ENCODE results near the gene BABAM2. TPM values are rescaled to one million over a fixed set of nuclear protein-coding genes. Genes with fewer than 3 reads are reported as not detected.

Gene BABAM2
- total RNA-seq, 3 donors from 2014 or later = 34.8 to 42.4 (median 41.3) TPM

DNA sequence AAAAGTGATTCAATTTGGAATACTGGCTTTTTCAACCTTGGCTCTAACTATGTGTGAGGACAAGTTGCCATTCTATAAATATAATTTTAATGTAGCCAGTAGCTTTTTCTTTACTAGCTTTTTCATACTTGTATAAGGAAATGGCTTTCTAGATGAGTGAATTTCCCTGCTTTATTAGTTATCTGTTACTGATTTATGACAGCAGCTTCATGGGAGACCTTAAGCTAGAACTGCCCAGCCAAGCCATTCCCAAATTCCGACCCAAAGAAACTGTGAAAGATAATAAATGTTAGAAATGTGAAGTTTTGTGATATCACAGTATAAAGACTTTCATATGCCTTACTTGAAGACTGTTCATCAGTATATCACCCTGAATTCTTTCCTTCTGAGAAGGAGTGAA is 32.3 kb downstream of the BABAM2 start:
- DNase-seq = no peak
- H3K4me1 ChIP-seq (ENCODE audit: low read depth) = peaks cover 17% of the 10 kb centered on the region
- intact Hi-C loops (cut with DNase I, micrococcal nuclease) = no loop called here

GRCh38 chr2:27925766-27926472 is 35.4 kb downstream of the BABAM2 start:
- ATAC-seq = no peak
- Histone ChIP-seq H3K4me3 (no peak overlapping the region), H3K9me3 (no peaks in the 10 kb centered on the region), H3K4me1 (ENCODE audit: low read depth) (peaks cover 20% of the 10 kb centered on the region), H3K36me3 (ENCODE audit: low read depth) (no peaks in the 10 kb centered on the region)
- TF ChIP-seq CTCF (IDR thresholded peaks at IDR 0.05) = no peak
- DNase-seq = no peak
- intact Hi-C loops (cut with DNase I, micrococcal nuclease) = no loop called here

More for the DNA sequence above, 32.3 kb downstream of the BABAM2 start:
- Histone ChIP-seq H3K9me3 (no peaks in the 10 kb centered on the region), H3K36me3 (ENCODE audit: low read depth) (no peaks in the 10 kb centered on the region), H3K4me3 (no peak overlapping the region)
- no peak for TF ChIP-seq CTCF (IDR thresholded peaks at IDR 0.05)
- no peak for ATAC-seq

- intact Hi-C loops (cut with DNase I, micrococcal nuclease) = no loop called here
- Histone ChIP-seq H3K9me3 (no peaks in the 10 kb centered on the region), H3K4me1 (ENCODE audit: low read depth) (peaks cover 14% of the 10 kb centered on the region), H3K36me3 (ENCODE audit: low read depth) (no peaks in the 10 kb centered on the region), H3K4me3 (no peak overlapping the region)
- peak; percentile 44 to 55 (median 50) for DNase-seq
- peak; percentile 89 for ATAC-seq
- no peak for TF ChIP-seq CTCF (IDR thresholded peaks at IDR 0.05)
These were observed 39.5 kb downstream of the BABAM2 start for GRCh38 chr2:27929916-27930486.

DNA sequence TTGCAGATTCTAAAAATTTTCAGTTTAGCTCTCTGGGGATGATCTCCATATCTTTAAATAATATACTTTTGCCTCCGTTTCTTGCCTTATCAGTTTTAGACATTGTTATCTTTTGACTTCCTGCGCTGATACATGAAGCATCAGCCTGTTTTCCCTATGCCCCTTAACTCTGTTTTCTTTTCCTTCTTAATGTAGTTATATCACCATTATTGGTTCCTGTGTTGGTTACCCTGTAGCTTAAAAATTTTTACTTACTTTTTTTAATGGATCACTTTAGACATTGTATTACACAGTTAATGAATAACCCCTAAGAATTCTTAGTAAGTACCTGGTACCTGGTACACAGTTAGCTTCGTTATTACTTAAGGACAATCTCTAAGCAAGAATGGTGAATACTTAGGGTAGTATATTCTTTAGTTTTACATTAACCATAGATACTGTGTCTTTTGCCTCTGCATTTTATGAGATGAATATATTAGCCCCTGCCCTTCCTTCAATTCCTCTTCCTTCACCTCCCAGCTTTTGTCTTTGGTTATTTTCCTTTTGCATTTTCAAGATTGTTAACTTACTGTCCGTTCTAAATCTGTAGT is 40.9 kb downstream of the BABAM2 start:
- H3K9me3 ChIP-seq = no peaks in the 10 kb centered on the region
- H3K4me3 ChIP-seq = no peak overlapping the region
- H3K4me1 ChIP-seq (ENCODE audit: low read depth) = peaks cover 14% of the 10 kb centered on the region
- no peaks in the 10 kb centered on the region for H3K36me3 ChIP-seq (ENCODE audit: low read depth)
- intact Hi-C loops (cut with DNase I, micrococcal nuclease) = no loop called here
- TF ChIP-seq CTCF (IDR thresholded peaks at IDR 0.05) = no peak
- DNase-seq = no peak
- ATAC-seq = peak; percentile 47

DNA sequence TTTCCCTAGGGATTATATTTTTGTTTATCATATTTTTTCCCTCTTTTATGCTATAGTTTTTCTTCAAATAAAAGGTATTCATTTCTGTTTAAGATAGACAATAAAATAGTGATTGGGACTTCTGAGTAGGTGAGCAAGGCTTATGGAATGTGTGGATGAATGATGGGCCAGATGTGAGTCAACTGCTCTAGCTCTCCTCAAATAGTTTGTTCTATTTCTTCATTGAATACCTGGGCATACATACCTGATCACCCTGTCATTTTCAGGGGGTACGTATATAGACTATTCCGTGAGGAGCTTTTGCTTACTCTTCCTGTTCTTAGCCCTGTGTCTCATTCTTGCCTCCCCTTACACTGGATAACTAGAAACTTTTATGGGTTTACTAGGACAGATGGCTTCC is 41.9 kb downstream of the BABAM2 start:
- Histone ChIP-seq H3K4me3 (no peak overlapping the region), H3K4me1 (ENCODE audit: low read depth) (peaks cover 14% of the 10 kb centered on the region), H3K9me3 (no peaks in the 10 kb centered on the region), H3K36me3 (ENCODE audit: low read depth) (no peaks in the 10 kb centered on the region)
- intact Hi-C loops (cut with DNase I, micrococcal nuclease) = no loop called here
- no peak for DNase-seq
- TF ChIP-seq CTCF (IDR thresholded peaks at IDR 0.05) = no peak
- ATAC-seq = no peak

Measured in mucosa of descending colon (tissue), 3 donors.